Measurements from ENCODE around the gene EFNB2. TPM values are rescaled to one million over a fixed set of nuclear protein-coding genes. Genes with fewer than 3 reads are reported as not detected.

EFNB2 gene
- total RNA-seq, 2 donors from 2014 or later, result 27.2 to 45.2 TPM

DNA sequence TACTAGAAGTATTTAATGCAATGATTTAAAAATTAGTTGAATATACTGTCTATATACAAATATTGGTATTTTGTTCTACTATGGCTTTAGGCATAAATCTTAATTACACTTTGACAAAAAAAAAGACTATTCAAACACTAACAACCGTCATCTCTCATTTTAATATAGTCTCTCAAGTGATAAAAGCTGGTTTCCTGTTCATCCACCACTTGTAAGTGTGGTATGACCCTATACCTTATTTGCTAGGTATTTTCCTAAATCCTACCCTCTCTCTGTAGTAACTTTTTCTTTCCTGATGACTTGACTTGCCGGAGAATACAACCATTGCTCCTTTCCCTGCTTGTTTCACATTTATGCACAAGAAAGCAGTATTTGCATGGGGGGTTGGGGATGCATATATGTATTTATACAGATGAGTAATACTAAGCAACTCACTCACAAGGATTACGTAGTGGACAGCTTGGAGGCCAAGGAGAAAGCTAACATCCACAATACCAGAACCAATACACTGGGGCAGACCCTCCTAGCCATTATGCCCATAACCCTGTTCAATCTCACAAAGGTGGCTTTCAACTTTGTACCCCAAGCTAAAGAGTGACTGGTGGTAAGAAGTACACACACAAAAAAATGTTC is 12.7 kb upstream of the EFNB2 start:
- H3K36me3 ChIP-seq, result peaks cover under 1% of the 10 kb centered on the region
- H3K4me3 ChIP-seq, result no peak overlapping the region
- peaks cover 18 to 29% of the 10 kb centered on the region in 2 donors for H3K4me1 ChIP-seq (ENCODE audit: control insufficient read depth in 1 of 2, low read depth in 2 of 2)
- no peaks in the 10 kb centered on the region for H3K9me3 ChIP-seq
- TF ChIP-seq, protein P1, sequence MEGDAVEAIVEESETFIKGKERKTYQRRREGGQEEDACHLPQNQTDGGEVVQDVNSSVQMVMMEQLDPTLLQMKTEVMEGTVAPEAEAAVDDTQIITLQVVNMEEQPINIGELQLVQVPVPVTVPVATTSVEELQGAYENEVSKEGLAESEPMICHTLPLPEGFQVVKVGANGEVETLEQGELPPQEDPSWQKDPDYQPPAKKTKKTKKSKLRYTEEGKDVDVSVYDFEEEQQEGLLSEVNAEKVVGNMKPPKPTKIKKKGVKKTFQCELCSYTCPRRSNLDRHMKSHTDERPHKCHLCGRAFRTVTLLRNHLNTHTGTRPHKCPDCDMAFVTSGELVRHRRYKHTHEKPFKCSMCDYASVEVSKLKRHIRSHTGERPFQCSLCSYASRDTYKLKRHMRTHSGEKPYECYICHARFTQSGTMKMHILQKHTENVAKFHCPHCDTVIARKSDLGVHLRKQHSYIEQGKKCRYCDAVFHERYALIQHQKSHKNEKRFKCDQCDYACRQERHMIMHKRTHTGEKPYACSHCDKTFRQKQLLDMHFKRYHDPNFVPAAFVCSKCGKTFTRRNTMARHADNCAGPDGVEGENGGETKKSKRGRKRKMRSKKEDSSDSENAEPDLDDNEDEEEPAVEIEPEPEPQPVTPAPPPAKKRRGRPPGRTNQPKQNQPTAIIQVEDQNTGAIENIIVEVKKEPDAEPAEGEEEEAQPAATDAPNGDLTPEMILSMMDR (IDR thresholded peaks at IDR 0.05), result no peak
- ATAC-seq (ENCODE audit: insufficient number of reproducible peaks, low FRiP score, low read depth), result no peak
- no peaks in the 10 kb centered on the region for H3K27me3 ChIP-seq (replicated peaks; ENCODE audit: insufficient read depth)
- DNase-seq (ENCODE audit: low spot score), result no peak
- no peak overlapping the region for H3K27ac ChIP-seq

DNA sequence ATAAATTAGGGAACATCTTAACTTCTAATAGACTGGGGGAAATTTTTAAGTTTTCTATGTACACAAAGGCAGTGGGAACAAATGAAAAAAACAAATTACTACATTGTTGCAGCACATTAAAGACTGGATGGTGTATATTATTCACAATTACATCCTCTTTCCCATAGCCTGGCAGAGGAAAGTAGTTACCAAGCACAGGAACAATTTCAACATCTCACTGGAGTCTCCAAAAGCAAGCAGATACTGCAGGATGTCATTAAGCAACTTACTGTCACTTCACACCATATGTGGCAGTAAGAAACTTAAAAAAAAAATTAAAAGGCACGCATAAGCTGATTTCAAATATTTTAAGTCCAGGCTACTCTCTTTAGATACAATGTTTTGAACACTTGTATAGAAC is 6.4 kb upstream of the EFNB2 start:
- H3K36me3 ChIP-seq, result peaks cover 6% of the 10 kb centered on the region
- no peak for DNase-seq (ENCODE audit: low spot score)

DNA sequence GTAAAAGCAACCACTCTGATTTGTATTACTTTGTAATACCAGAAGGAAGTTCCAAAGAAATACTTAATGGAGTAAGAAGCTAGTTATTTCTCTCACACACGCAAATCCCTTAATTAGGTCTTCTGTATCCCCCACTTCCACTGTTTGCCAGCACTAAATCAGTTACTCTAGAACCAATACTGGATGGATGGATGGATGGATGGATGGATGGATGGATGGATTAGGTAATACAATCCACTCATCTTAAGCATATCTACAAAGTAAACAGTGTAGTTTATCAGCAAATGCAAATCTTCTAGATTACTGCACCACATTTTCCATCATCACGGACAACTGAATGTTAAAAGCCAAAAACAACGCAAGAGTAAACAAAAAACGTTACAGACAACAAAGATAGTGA is 5.2 kb upstream of the EFNB2 start:
- Histone ChIP-seq H3K4me1 (ENCODE audit: control insufficient read depth in 1 of 2, low read depth in 2 of 2) (peaks cover 0 to 4% of the 10 kb centered on the region in 2 donors), H3K27me3 (replicated peaks; ENCODE audit: insufficient read depth) (no peaks in the 10 kb centered on the region), H3K27ac (no peak overlapping the region), H3K36me3 (peaks cover 6% of the 10 kb centered on the region), H3K4me3 (no peak overlapping the region), H3K9me3 (no peaks in the 10 kb centered on the region)
- TF ChIP-seq, protein P1 (IDR thresholded peaks at IDR 0.05), result no peak
- DNase-seq (ENCODE audit: low spot score), result no peak
- ATAC-seq (ENCODE audit: insufficient number of reproducible peaks, low FRiP score, low read depth), result no peak

More for the DNA sequence above, 6.4 kb upstream of the EFNB2 start:
- Histone ChIP-seq H3K9me3 (no peaks in the 10 kb centered on the region), H3K4me1 (ENCODE audit: control insufficient read depth in 1 of 2, low read depth in 2 of 2) (peaks cover 0 to 4% of the 10 kb centered on the region in 2 donors), H3K27ac (no peak overlapping the region), H3K4me3 (no peak overlapping the region), H3K27me3 (replicated peaks; ENCODE audit: insufficient read depth) (no peaks in the 10 kb centered on the region)
- ATAC-seq (ENCODE audit: insufficient number of reproducible peaks, low FRiP score, low read depth), result no peak
- TF ChIP-seq, protein P1 (IDR thresholded peaks at IDR 0.05), result no peak

DNA sequence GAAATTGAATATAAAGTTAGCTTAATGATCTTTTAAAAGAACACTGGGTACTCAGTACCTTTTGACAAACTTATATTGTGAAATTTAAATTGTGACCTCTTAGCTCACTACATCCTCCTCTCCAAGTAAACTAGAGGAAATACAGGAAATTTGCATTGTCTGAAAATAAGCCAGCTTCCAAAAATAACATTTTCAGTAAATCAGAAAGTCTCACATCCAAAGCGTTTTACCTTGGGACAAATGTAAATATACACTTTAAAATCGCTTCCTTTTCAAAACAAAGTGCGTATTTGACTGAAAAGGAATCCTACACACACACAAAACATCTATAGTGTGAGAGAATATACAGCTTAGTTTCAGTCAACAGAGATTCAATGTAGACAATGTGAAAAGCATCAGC is 2.1 kb upstream of the EFNB2 start:
- Histone ChIP-seq H3K27me3 (replicated peaks; ENCODE audit: insufficient read depth) (no peaks in the 10 kb centered on the region), H3K4me3 (no peak overlapping the region), H3K4me1 (ENCODE audit: control insufficient read depth in 1 of 2, low read depth in 2 of 2) (no peaks in the 10 kb centered on the region), H3K9me3 (no peaks in the 10 kb centered on the region), H3K27ac (no peak overlapping the region), H3K36me3 (no peaks in the 10 kb centered on the region)
- TF ChIP-seq, protein P1 (IDR thresholded peaks at IDR 0.05), result no peak
- no peak for ATAC-seq (ENCODE audit: insufficient number of reproducible peaks, low FRiP score, low read depth)
- DNase-seq (ENCODE audit: low spot score), result no peak

DNA sequence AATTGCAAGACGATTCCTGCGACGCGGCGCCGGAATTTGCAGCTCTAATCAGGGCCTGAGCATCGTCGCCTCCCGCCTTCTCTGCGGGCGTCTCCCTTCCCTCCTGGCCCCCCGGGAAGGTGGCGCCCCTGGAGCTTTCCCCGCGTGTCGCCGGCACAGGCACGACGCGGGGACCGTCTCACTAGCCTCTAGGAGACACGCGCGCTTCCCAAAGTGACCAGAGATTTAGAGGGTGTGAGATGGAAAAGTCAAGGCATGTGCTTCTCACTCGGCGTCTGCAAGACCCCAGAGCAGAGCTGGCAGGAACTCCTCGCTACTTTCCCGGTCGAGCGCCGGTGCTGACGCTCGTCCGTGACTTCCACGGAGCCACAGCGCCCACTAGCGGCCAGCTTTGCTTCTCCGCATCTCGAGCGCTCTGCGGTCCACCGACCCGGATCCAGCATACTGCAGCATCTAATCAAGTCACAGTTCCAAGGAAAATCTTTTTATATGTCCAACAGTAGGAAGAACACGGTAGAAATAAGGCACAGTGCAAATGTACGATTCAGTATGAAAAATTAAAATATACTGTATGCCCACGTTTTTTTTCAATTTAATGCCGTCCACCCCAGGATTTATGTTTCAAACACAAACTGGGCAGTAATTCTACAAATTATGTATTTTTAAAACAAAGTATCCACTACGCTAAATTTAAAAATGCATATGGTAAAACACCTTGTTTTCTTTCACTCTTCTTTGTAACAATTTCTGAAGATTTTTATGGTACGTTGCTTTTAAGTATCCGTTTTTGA is 977 bp upstream of the EFNB2 start:
- Histone ChIP-seq H3K4me3 (peak overlapping the region; percentile 89), H3K9me3 (no peaks in the 10 kb centered on the region), H3K36me3 (no peaks in the 10 kb centered on the region), H3K27ac (peak overlapping the region; percentile 51 to 78), H3K27me3 (replicated peaks; ENCODE audit: insufficient read depth) (no peaks in the 10 kb centered on the region), H3K4me1 (ENCODE audit: control insufficient read depth in 1 of 2, low read depth in 2 of 2) (peaks cover 0 to 5% of the 10 kb centered on the region in 2 donors)
- TF ChIP-seq, protein P1 (IDR thresholded peaks at IDR 0.05), result peak; percentile 96
- ATAC-seq (ENCODE audit: insufficient number of reproducible peaks, low FRiP score, low read depth) (peak; percentile 54), DNase-seq (ENCODE audit: low spot score) (peak; percentile 66)

Data from thoracic aorta (tissue), 2 donors.